Neural cell (in vitro differentiated cells): ENCODE results near the gene IER5L.

Experiments
- CTCF ChIP-seq: fragments of 450-650 bp; IDR thresholded peaks from 2 replicates; pipeline ENCODE4 v1.5.1; 2014; ENCODE audit warnings: antibody characterized with exemption, mild to moderate bottlenecking, moderate library complexity; ENCODE audit not compliant: poor library complexity, severe bottlenecking
- POLR2AphosphoS5 ChIP-seq: IDR thresholded peaks from 2 replicates; pipeline ENCODE4 v1.6.1; 2012

- no peak for TF ChIP-seq CTCF
- no peak for TF ChIP-seq POLR2AphosphoS5
Measured at GRCh38 chr9:129142138-129142935, 35.7 kb downstream of the IER5L start.
